Panc1 (cell line): ENCODE data around the gene ASB7.

Experiments
- CTCF ChIP-seq: fragments of 450-650 bp; IDR thresholded peaks from 2 replicates; pipeline ENCODE4 v1.5.1; 2017; ENCODE audit warnings: mild to moderate bottlenecking
- POLR2AphosphoS5 ChIP-seq: IDR thresholded peaks from 2 replicates; pipeline ENCODE4 v1.6.1; 2012; ENCODE audit warnings: mild to moderate bottlenecking, low read depth, low read length, moderate library complexity
- REST ChIP-seq, 2 experiments: IDR thresholded peaks; 2 replicates each; pipeline ENCODE4 v1.6.1; 2011 to 2012; ENCODE audit warnings: low read depth in 2 of 2, control low read depth in 1 of 2, low read length in 1 of 2, mild to moderate bottlenecking in 1 of 2, moderate library complexity in 1 of 2; ENCODE audit not compliant: insufficient read depth in 1 of 2
- TCF7L2 ChIP-seq: IDR thresholded peaks from 2 replicates; pipeline ENCODE4 v1.6.1; 2011; ENCODE audit warnings: mild to moderate bottlenecking, low read depth, low read length, inconsistent platforms

GRCh38 chr15:100558771-100559254 lies 43.6 kb upstream of the ASB7 start:
- TF ChIP-seq REST (IDR thresholded peaks at IDR 0.05; ENCODE audit: insufficient read depth in 1 of 2, low read depth in 2 of 2, low read length in 1 of 2) (no peak), CTCF (no peak), POLR2AphosphoS5 (no peak), TCF7L2 (no peak)
